ENCODE measurements around the gene PEG3. TPM values are rescaled to one million over a fixed set of nuclear protein-coding genes. Genes with fewer than 3 reads are reported as not detected.

The PEG3 gene
- total RNA-seq, 6 donors from 2014 or later = 2.6 to 13.1 (median 3.8) TPM

DNA sequence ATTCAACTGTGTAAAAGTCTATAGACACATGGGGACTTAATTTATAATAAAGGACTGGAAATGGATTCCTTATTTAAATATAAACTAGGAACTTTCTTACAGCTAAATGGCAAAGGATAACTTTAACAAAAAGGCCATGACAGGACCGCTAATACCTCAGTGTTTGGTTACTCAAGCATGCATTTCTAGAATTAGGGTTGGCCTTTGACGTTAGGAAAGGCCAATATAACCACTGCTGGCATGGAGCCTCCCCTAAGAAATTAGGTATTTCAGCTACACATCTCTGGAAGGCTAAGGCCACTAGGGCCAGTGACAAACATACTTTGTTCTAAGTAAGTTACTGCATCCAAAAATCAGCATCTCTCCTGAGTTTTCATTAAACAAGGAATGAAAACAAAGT, 9.3 kb downstream of the PEG3 start:
- no peaks in the 10 kb centered on the region for H3K27me3 ChIP-seq
- WGBS, 2 donors = 40 to 51% methylated on average over 2 of the region's 2 CpGs
- ATAC-seq (ENCODE audit: low FRiP score in 2 of 2) = no peak
- no peak for TF ChIP-seq EP300 (IDR thresholded peaks at IDR 0.05)
- no peak for TF ChIP-seq POLR2A (IDR thresholded peaks at IDR 0.05)
- no peak for TF ChIP-seq POLR2AphosphoS5 (IDR thresholded peaks at IDR 0.05)
- no peak for TF ChIP-seq CTCF (IDR thresholded peaks at IDR 0.05)
- no peak overlapping the region for H3K4me3 ChIP-seq
- H3K4me1 ChIP-seq = peaks cover 0 to 4% (median 0%) of the 10 kb centered on the region in 4 donors
- H3K9me3 ChIP-seq = no peaks in the 10 kb centered on the region
- no peak for DNase-seq
- H3K27ac ChIP-seq = no peak overlapping the region
- no peaks in the 10 kb centered on the region for H3K36me3 ChIP-seq

GRCh38 chr19:56829596-56829995, 10.9 kb downstream of the PEG3 start:
- H3K27ac ChIP-seq = no peak overlapping the region
- DNase-seq = no peak
- H3K9me3 ChIP-seq = no peaks in the 10 kb centered on the region
- H3K27me3 ChIP-seq = no peaks in the 10 kb centered on the region
- H3K4me3 ChIP-seq = no peak overlapping the region
- no peak for ATAC-seq (ENCODE audit: low FRiP score in 2 of 2)
- no peaks in the 10 kb centered on the region for H3K36me3 ChIP-seq
- peaks cover 0 to 4% (median 0%) of the 10 kb centered on the region in 4 donors for H3K4me1 ChIP-seq
- 73 to 78% methylated on average over 4 of the region's 6 CpGs for WGBS, 2 donors
- TF ChIP-seq POLR2AphosphoS5 (IDR thresholded peaks at IDR 0.05) = no peak
- TF ChIP-seq POLR2A (IDR thresholded peaks at IDR 0.05) = no peak
- TF ChIP-seq CTCF (IDR thresholded peaks at IDR 0.05) = no peak

DNA sequence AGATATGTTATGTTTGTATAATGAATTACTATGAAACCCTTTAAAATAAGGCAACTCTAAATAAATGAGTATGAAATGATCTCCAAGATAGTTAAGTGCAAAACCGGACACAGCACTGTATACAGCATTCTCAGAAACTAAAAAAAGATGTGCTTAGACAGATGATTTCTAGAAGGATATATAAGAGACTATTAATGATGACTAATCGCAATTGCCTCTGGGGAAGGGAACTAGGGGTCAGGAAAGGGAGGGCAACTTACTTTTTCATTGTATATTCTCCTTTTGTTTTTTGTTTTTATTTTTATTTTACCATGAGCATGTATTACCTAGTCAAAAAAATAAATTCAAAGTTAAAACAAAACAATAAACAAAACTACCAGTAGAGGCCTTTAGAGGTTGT, 12.8 kb downstream of the PEG3 start:
- DNase-seq = no peak
- no peak for ATAC-seq (ENCODE audit: low FRiP score in 2 of 2)
- TF ChIP-seq POLR2AphosphoS5 (IDR thresholded peaks at IDR 0.05) = no peak
- no peak for TF ChIP-seq POLR2A (IDR thresholded peaks at IDR 0.05)
- TF ChIP-seq EP300 (IDR thresholded peaks at IDR 0.05) = no peak
- no peak for TF ChIP-seq CTCF (IDR thresholded peaks at IDR 0.05)
- Histone ChIP-seq H3K36me3 (no peaks in the 10 kb centered on the region), H3K4me3 (no peak overlapping the region), H3K27me3 (no peaks in the 10 kb centered on the region), H3K27ac (no peak overlapping the region), H3K9me3 (no peaks in the 10 kb centered on the region), H3K4me1 (peaks cover 0 to 4% (median 0%) of the 10 kb centered on the region in 4 donors)
- WGBS, 2 donors = 83 to 86% methylated on average over 2 of the region's 2 CpGs

GRCh38 chr19:56823956-56824355, 16.6 kb downstream of the PEG3 start:
- TF ChIP-seq CTCF (IDR thresholded peaks at IDR 0.05) (no peak), EP300 (IDR thresholded peaks at IDR 0.05) (no peak), POLR2A (IDR thresholded peaks at IDR 0.05) (no peak)
- no peaks in the 10 kb centered on the region for H3K4me1 ChIP-seq
- whole genome bisulfite sequencing, 2 donors = 89 to 92% methylated on average over 6 of the region's 6 CpGs
- no peaks in the 10 kb centered on the region for H3K9me3 ChIP-seq
- no peak overlapping the region for H3K4me3 ChIP-seq
- DNase-seq (no peak), ATAC-seq (ENCODE audit: low FRiP score in 2 of 2) (no peak)
- H3K27me3 ChIP-seq = no peaks in the 10 kb centered on the region
- no peak overlapping the region for H3K27ac ChIP-seq
- H3K36me3 ChIP-seq = no peaks in the 10 kb centered on the region

DNA sequence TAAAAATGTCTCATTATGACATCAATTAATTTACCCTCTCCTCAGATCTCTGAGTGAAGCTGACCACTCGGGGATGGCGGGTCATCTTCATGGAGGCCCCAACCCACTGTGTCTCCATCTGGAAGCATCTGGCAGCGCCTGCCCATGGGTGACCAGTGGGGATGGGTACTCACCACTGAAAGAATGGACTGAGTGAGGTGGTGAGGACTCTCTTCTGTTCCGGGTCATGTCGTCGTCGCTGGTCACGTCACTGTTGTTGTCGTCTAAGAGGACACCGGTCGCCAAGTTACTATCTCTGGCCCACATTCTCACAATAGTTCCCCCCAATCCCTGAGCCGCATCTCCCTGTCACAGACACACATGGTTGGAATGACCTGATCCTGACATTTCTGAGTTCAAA, 17.1 kb downstream of the PEG3 start:
- Histone ChIP-seq H3K27ac (no peak overlapping the region), H3K27me3 (no peaks in the 10 kb centered on the region), H3K4me3 (no peak overlapping the region), H3K4me1 (no peaks in the 10 kb centered on the region), H3K36me3 (no peaks in the 10 kb centered on the region), H3K9me3 (no peaks in the 10 kb centered on the region)
- DNase-seq (no peak), ATAC-seq (ENCODE audit: low FRiP score in 2 of 2) (no peak)
- TF ChIP-seq EP300 (IDR thresholded peaks at IDR 0.05) (no peak), POLR2A (IDR thresholded peaks at IDR 0.05) (no peak), POLR2AphosphoS5 (IDR thresholded peaks at IDR 0.05) (no peak), CTCF (IDR thresholded peaks at IDR 0.05) (no peak)
- 92 to 95% methylated on average over 4 to 12 of the region's 12 CpGs for WGBS, 2 donors
